Limb (tissue), 2 donors: ENCODE results near the gene HMGXB3.
"Not testable (repeated sequence)": the region's sequence is repeated elsewhere in the genome, so short reads cannot be mapped to it uniquely, and the experiment has no call there.

Experiments used
- DNase-seq, 2 donors: peaks; one replicate each; pipeline ENCODE4 v3.0.0-alpha.2; 2016; ENCODE audit errors: extremely low spot score in 2 of 2

The HMGXB3 gene

GRCh38 chr5:150022158-150022531, 21.6 kb downstream of the HMGXB3 start:
- no peak for DNase-seq

- DNase-seq = no peak
Measured at GRCh38 chr5:150022681-150023080, 22.1 kb downstream of the HMGXB3 start.

GRCh38 chr5:150023136-150023535, 22.6 kb downstream of the HMGXB3 start:
- no peak for DNase-seq

- peak in 1 of 2 donors; percentile 14 for DNase-seq
Measured at GRCh38 chr5:150024346-150024984, 23.9 kb downstream of the HMGXB3 start.

GRCh38 chr5:150026682-150027172, 26.2 kb downstream of the HMGXB3 start:
- no peak for DNase-seq

GRCh38 chr5:150028047-150028446, 27.5 kb downstream of the HMGXB3 start:
- DNase-seq = not testable (repeated sequence)

- DNase-seq = no peak
Measured at GRCh38 chr5:150033334-150033733, 32.8 kb downstream of the HMGXB3 start.

GRCh38 chr5:150034662-150035061, 34.1 kb downstream of the HMGXB3 start:
- peak in 1 of 2 donors; percentile 13 for DNase-seq

GRCh38 chr5:150035139-150035895, 34.8 kb downstream of the HMGXB3 start:
- no peak for DNase-seq

GRCh38 chr5:150036513-150036912, 36.0 kb downstream of the HMGXB3 start:
- no peak for DNase-seq

- no peak for DNase-seq
Measured at GRCh38 chr5:150038547-150038946, 38.0 kb downstream of the HMGXB3 start.

GRCh38 chr5:150042459-150042858, 41.9 kb downstream of the HMGXB3 start:
- no peak for DNase-seq

- no peak for DNase-seq
Measured at GRCh38 chr5:150043657-150044328, 43.3 kb downstream of the HMGXB3 start.

GRCh38 chr5:150044329-150044681, 43.8 kb downstream of the HMGXB3 start:
- DNase-seq = no peak

GRCh38 chr5:150044712-150045111, 44.2 kb downstream of the HMGXB3 start:
- DNase-seq = no peak

GRCh38 chr5:150045549-150045948, 45.0 kb downstream of the HMGXB3 start:
- DNase-seq = no peak

- DNase-seq = no peak
Measured at GRCh38 chr5:150046031-150046430, 45.5 kb downstream of the HMGXB3 start.

GRCh38 chr5:150050172-150050811, 49.8 kb downstream of the HMGXB3 start:
- DNase-seq = not testable (repeated sequence)

GRCh38 chr5:150051657-150052195, 51.2 kb downstream of the HMGXB3 start:
- no peak for DNase-seq

GRCh38 chr5:150052226-150052955, 51.9 kb downstream of the HMGXB3 start:
- no peak for DNase-seq
